ENCODE measurements around the gene SHROOM1. TPM values are rescaled to one million over a fixed set of nuclear protein-coding genes. Genes with fewer than 3 reads are reported as not detected.
A peak's percentile ranks its signal among the peaks of the same experiment; 100 is the strongest.

The SHROOM1 gene
- total and polyA plus RNA-seq, 2 donors (not counting 1 experiment from before 2014, with no cell fraction given), result 2.9 to 6.1 TPM

DNA sequence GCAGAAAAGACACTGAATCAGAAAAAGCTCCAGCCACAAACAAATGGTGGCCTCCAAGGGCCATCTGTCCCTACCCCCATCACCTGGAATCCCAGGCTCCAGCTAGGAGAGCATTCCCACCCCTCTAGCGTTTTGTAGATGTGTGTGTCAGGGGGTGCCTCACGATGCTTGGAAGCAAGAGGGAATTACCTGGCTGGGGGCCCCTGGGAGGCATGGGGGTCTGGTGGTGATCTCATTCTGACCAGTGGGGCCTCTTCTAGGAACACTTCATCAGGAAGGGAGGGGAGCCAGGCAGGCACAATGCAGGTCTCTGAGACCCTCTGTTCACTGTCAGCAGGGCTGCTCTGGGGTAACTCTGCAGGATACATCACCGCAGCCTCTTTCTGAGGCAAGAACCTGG, 6.0 kb downstream of the SHROOM1 start:
- Histone ChIP-seq H3K79me2 (ENCODE audit: control insufficient read depth, insufficient read depth, low read length) (no peaks in the 10 kb centered on the region), H3K4me2 (ENCODE audit: extremely low read depth, insufficient read depth, low read length) (no peak overlapping the region), H3K36me3 (ENCODE audit: control insufficient read depth, insufficient read depth, low read length) (no peaks in the 10 kb centered on the region)

DNA sequence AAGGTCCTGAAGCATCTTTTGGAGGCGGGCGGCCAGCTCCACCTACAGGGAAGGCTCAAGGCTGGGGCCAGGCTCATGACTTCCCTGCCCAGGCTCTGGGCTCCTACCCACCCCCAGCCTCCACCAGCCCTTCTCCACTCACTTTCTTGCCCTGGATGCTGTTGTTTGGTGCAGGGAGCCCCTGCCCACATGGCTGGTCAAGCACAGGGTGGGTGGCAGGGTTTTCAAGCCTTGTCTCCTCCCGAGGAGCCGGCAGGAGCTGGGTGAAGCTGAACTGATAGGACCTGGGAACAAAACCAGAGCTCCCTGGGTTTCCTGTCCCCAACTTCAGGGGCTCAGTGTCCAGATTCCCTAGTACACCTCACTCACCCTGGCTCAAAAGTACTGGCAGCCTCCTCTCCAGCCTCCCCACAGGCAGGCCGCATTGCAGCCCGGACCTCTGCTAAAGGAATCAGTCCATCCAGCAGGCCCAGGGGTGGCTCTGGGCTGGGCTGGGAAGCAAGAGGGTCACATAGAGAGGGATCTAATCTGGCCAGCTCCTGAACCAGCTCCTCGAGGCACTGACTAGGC, 6.9 kb downstream of the SHROOM1 start:
- H3K27ac ChIP-seq (ENCODE audit: insufficient read depth, low read length), result no peak overlapping the region
- no peak for TF ChIP-seq EZH2 (IDR thresholded peaks at IDR 0.05; ENCODE audit: low read length, missing control alignments)
- TF ChIP-seq, protein P1, sequence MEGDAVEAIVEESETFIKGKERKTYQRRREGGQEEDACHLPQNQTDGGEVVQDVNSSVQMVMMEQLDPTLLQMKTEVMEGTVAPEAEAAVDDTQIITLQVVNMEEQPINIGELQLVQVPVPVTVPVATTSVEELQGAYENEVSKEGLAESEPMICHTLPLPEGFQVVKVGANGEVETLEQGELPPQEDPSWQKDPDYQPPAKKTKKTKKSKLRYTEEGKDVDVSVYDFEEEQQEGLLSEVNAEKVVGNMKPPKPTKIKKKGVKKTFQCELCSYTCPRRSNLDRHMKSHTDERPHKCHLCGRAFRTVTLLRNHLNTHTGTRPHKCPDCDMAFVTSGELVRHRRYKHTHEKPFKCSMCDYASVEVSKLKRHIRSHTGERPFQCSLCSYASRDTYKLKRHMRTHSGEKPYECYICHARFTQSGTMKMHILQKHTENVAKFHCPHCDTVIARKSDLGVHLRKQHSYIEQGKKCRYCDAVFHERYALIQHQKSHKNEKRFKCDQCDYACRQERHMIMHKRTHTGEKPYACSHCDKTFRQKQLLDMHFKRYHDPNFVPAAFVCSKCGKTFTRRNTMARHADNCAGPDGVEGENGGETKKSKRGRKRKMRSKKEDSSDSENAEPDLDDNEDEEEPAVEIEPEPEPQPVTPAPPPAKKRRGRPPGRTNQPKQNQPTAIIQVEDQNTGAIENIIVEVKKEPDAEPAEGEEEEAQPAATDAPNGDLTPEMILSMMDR (conservative IDR thresholded peaks at IDR 0.05 in 1 of 2, IDR thresholded peaks at IDR 0.05 in 1 of 2; ENCODE audit: low read depth in 1 of 2, low read length in 2 of 2), result no peak
- H4K20me1 ChIP-seq (ENCODE audit: control insufficient read depth, extremely low read depth, insufficient read depth, low read length), result no peaks in the 10 kb centered on the region
- H3K9me3 ChIP-seq (ENCODE audit: control insufficient read depth, insufficient read depth, low read depth, low read length), result no peaks in the 10 kb centered on the region
- no peaks in the 10 kb centered on the region for H3K79me2 ChIP-seq (ENCODE audit: control insufficient read depth, insufficient read depth, low read length)
- H3K9ac ChIP-seq (ENCODE audit: insufficient read depth, low read length), result no peak overlapping the region
- H3K4me2 ChIP-seq (ENCODE audit: extremely low read depth, insufficient read depth, low read length), result no peak overlapping the region
- H3K27me3 ChIP-seq (ENCODE audit: control insufficient read depth, insufficient read depth, low read length), result no peaks in the 10 kb centered on the region
- no peak overlapping the region for H2AFZ ChIP-seq (ENCODE audit: low read length)
- no peak for DNase-seq (ENCODE audit: low read depth in 2 of 2)
- H3K4me3 ChIP-seq (replicated peaks in 1 of 4; ENCODE audit: control extremely low read depth in 1 of 4, insufficient read depth in 1 of 4, low read depth in 3 of 4, low read length in 4 of 4), result no peak overlapping the region
- H3K4me1 ChIP-seq (ENCODE audit: control insufficient read depth, extremely low read depth, insufficient read depth, low read length), result peaks cover 2% of the 10 kb centered on the region
- H3K36me3 ChIP-seq (ENCODE audit: control insufficient read depth, insufficient read depth, low read length), result no peaks in the 10 kb centered on the region

More for the DNA sequence above, 6.0 kb downstream of the SHROOM1 start:
- Histone ChIP-seq H3K9me3 (ENCODE audit: control insufficient read depth, insufficient read depth, low read depth, low read length) (no peaks in the 10 kb centered on the region), H3K4me1 (ENCODE audit: control insufficient read depth, extremely low read depth, insufficient read depth, low read length) (peaks cover 3% of the 10 kb centered on the region), H3K27me3 (ENCODE audit: control insufficient read depth, insufficient read depth, low read length) (no peaks in the 10 kb centered on the region), H3K4me3 (replicated peaks in 1 of 4; ENCODE audit: control extremely low read depth in 1 of 4, insufficient read depth in 1 of 4, low read depth in 3 of 4, low read length in 4 of 4) (no peak overlapping the region), H3K9ac (ENCODE audit: insufficient read depth, low read length) (no peak overlapping the region), H4K20me1 (ENCODE audit: control insufficient read depth, extremely low read depth, insufficient read depth, low read length) (no peaks in the 10 kb centered on the region), H3K27ac (ENCODE audit: insufficient read depth, low read length) (no peak overlapping the region), H2AFZ (ENCODE audit: low read length) (no peak overlapping the region)
- no peak for TF ChIP-seq EZH2 (IDR thresholded peaks at IDR 0.05; ENCODE audit: low read length, missing control alignments)
- TF ChIP-seq, protein P1 (conservative IDR thresholded peaks at IDR 0.05 in 1 of 2, IDR thresholded peaks at IDR 0.05 in 1 of 2; ENCODE audit: low read depth in 1 of 2, low read length in 2 of 2), result no peak
- DNase-seq (ENCODE audit: low read depth in 2 of 2), result no peak

- Histone ChIP-seq H3K4me2 (ENCODE audit: extremely low read depth, insufficient read depth, low read length) (no peak overlapping the region), H3K27ac (ENCODE audit: insufficient read depth, low read length) (no peak overlapping the region), H3K36me3 (ENCODE audit: control insufficient read depth, insufficient read depth, low read length) (no peaks in the 10 kb centered on the region), H3K9me3 (ENCODE audit: control insufficient read depth, insufficient read depth, low read depth, low read length) (no peaks in the 10 kb centered on the region), H2AFZ (ENCODE audit: low read length) (no peak overlapping the region), H3K4me1 (ENCODE audit: control insufficient read depth, extremely low read depth, insufficient read depth, low read length) (peaks cover 2% of the 10 kb centered on the region), H4K20me1 (ENCODE audit: control insufficient read depth, extremely low read depth, insufficient read depth, low read length) (no peaks in the 10 kb centered on the region), H3K27me3 (ENCODE audit: control insufficient read depth, insufficient read depth, low read length) (no peaks in the 10 kb centered on the region), H3K9ac (ENCODE audit: insufficient read depth, low read length) (no peak overlapping the region), H3K79me2 (ENCODE audit: control insufficient read depth, insufficient read depth, low read length) (no peaks in the 10 kb centered on the region), H3K4me3 (replicated peaks in 1 of 4; ENCODE audit: control extremely low read depth in 1 of 4, insufficient read depth in 1 of 4, low read depth in 3 of 4, low read length in 4 of 4) (no peak overlapping the region)
- no peak for TF ChIP-seq EZH2 (IDR thresholded peaks at IDR 0.05; ENCODE audit: low read length, missing control alignments)
- TF ChIP-seq, protein P1 (conservative IDR thresholded peaks at IDR 0.05 in 1 of 2, IDR thresholded peaks at IDR 0.05 in 1 of 2; ENCODE audit: low read depth in 1 of 2, low read length in 2 of 2), result no peak
- DNase-seq (ENCODE audit: low read depth in 2 of 2), result peak; percentile 33 to 56
Observed at GRCh38 chr5:132822650-132823480, 7.6 kb downstream of the SHROOM1 start.
